Left ventricle myocardium inferior (tissue), 1 donor: ENCODE results near the gene CCND1. TPM values are rescaled to one million over a fixed set of nuclear protein-coding genes. Genes with fewer than 3 reads are reported as not detected.

ENCODE experiments used
- DNase-seq: peaks from one replicate; pipeline ENCODE4 v3.0.0-alpha.2; 2020
- H3K27ac ChIP-seq: fragments of 200-600 bp; replicated peaks from 2 replicates; pipeline ENCODE4 v1.8.0; 2021
- H3K27me3 ChIP-seq: fragments of 200-600 bp; 2 replicates; pipeline ENCODE4 v1.8.0; 2021; ENCODE audit warnings: low read depth
- H3K36me3 ChIP-seq: fragments of 200-600 bp; 2 replicates; pipeline ENCODE4 v1.8.0; 2021
- H3K4me1 ChIP-seq: fragments of 200-600 bp; 2 replicates; pipeline ENCODE4 v1.8.0; 2021
- H3K4me3 ChIP-seq: fragments of 200-600 bp; 2 replicates; pipeline ENCODE4 v1.8.0; 2021; ENCODE audit warnings: mild to moderate bottlenecking, moderate library complexity
- H3K9me3 ChIP-seq: fragments of 200-600 bp; replicated peaks from 2 replicates; pipeline ENCODE4 v1.8.0; 2021
- CTCF ChIP-seq: fragments of 200-600 bp; IDR thresholded peaks from 2 replicates; pipeline ENCODE4 v1.8.0; 2021; ENCODE audit warnings: antibody characterized with exemption, mild to moderate bottlenecking, borderline replicate concordance
- intact Hi-C: fragments of 100-400 bp; cut with micrococcal nuclease; formaldehyde crosslinking; loops from one replicate; pipeline ENCODE4 v1.11.0; 2022
- total RNA-seq: library from RNA; stranded (reverse); fragmentation: NEBNext Ultra II Directional; extraction: Animal tissue kit (Norgen Biotek cat#: 25700); gene quantifications from one replicate; pipeline ENCODE4 v1.2.1, GENCODE V29; 2021
- donor health status: DM: no; HTN: yes; CAD: no; lungs with severe emphysema.

The CCND1 gene
- total RNA-seq, 1 donor from 2014 or later = 160 TPM

- DNase-seq = no peak
- Histone ChIP-seq H3K36me3 (no peaks in the 10 kb centered on the region), H3K9me3 (peaks cover 18% of the 10 kb centered on the region), H3K4me1 (no peaks in the 10 kb centered on the region), H3K27ac (no peak overlapping the region), H3K27me3 (no peaks in the 10 kb centered on the region), H3K4me3 (no peak overlapping the region)
- no peak for TF ChIP-seq CTCF
- intact Hi-C loops = no loop called here
Measured at GRCh38 chr11:69613594-69613993, 27.4 kb upstream of the CCND1 start.

GRCh38 chr11:69614085-69614484, 26.9 kb upstream of the CCND1 start:
- no peaks in the 10 kb centered on the region for H3K4me1 ChIP-seq
- H3K27ac ChIP-seq = no peak overlapping the region
- no peaks in the 10 kb centered on the region for H3K27me3 ChIP-seq
- DNase-seq = no peak
- H3K4me3 ChIP-seq = no peak overlapping the region
- peaks cover 13% of the 10 kb centered on the region for H3K9me3 ChIP-seq
- H3K36me3 ChIP-seq = no peaks in the 10 kb centered on the region
- TF ChIP-seq CTCF = no peak
- intact Hi-C loops = no loop called here

GRCh38 chr11:69615545-69616278, 25.2 kb upstream of the CCND1 start:
- H3K27me3 ChIP-seq = no peaks in the 10 kb centered on the region

GRCh38 chr11:69617220-69617619, 23.7 kb upstream of the CCND1 start:
- no peak overlapping the region for H3K4me3 ChIP-seq
- DNase-seq = no peak
- H3K9me3 ChIP-seq = no peaks in the 10 kb centered on the region
- no peaks in the 10 kb centered on the region for H3K36me3 ChIP-seq
- intact Hi-C loops = no loop called here
- H3K27me3 ChIP-seq = no peaks in the 10 kb centered on the region
- H3K4me1 ChIP-seq = no peaks in the 10 kb centered on the region
- H3K27ac ChIP-seq = no peak overlapping the region
- TF ChIP-seq CTCF = no peak

More at GRCh38 chr11:69615545-69616278, 25.2 kb upstream of the CCND1 start:
- Histone ChIP-seq H3K4me1 (no peaks in the 10 kb centered on the region), H3K9me3 (no peaks in the 10 kb centered on the region), H3K27ac (no peak overlapping the region), H3K36me3 (no peaks in the 10 kb centered on the region), H3K4me3 (no peak overlapping the region)
- intact Hi-C loops = no loop called here
- TF ChIP-seq CTCF = no peak
- no peak for DNase-seq

- Histone ChIP-seq H3K9me3 (no peaks in the 10 kb centered on the region), H3K27me3 (no peaks in the 10 kb centered on the region), H3K27ac (no peak overlapping the region), H3K36me3 (no peaks in the 10 kb centered on the region), H3K4me1 (no peaks in the 10 kb centered on the region), H3K4me3 (no peak overlapping the region)
- TF ChIP-seq CTCF = no peak
- DNase-seq = no peak
- intact Hi-C loops = no loop called here
Measured at GRCh38 chr11:69617682-69618081, 23.3 kb upstream of the CCND1 start.
